Suppressor macrophage treated with lipopolysaccharide for 4 hours (primary cell): ENCODE measurements around the gene TRHDE.

Experiments
- DNase-seq: peaks from one replicate; pipeline ENCODE4 v3.0.0-alpha.2; 2020

Gene TRHDE

DNA sequence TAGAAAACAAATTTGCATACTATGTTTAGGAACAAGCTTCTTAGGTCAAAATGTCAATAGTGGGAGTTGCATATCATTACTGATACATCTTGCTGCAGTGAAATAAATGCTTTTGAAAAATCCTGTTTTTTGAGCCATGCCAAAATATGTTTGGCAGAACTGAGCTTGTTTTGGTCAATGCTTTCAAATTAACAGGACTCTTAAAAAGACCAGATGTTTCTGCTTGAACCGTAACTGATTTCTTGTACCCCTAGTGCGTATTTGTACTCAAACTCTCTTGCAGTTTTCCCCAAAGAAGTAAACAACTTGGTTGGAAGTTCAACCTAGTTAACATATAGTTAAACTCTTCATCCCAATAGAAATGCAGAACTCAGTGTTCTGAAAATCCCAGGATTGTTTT lies 3.4 kb downstream of the TRHDE start:
- no peak for DNase-seq

DNA sequence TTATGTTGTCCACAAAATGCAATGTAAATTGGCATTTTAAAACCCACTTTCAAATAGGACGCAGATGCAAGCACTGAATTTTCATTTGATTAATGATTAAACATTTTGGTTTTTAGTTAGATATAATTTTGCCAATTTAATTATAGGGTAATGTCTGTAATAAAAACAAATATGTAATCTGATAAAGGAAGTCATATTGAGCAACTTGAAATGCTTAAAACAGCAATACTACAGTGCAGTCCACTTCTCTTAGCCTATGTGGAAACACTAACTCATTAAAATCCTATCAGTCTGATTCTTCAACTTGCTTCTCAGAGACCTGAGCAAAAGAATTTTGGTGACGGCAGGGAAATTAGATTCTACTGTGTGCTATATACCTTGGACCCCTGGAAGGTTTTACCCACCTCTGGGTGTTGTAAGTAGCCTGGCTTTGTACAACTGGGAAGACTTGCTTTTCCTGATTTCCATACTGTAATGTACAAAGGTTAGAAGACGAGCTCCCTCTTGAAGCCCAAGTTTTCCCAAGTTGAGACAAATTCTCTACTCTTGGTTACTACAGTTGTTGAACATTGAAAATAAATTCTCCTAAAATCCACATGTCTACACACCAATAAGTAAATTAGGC lies 4.1 kb downstream of the TRHDE start:
- no peak for DNase-seq

DNA sequence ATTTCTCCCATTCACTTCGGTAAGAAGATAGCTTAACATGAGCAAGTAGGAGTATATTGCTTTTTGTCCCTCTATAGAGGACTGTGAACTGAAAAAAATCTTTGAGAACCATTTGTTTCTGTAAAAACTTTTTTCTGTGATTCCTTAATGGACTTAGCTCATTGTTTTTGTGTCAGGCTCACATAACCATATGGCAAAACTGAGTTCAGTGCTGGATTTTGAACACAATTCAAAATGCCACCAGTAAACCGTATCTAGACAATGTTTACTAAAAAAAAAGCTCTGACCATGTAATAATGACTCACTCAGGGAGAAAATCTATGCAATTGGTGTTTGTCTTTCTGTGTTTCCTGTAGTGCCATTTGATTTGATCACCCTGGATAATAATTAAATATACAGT lies 5.2 kb downstream of the TRHDE start:
- no peak for DNase-seq

DNA sequence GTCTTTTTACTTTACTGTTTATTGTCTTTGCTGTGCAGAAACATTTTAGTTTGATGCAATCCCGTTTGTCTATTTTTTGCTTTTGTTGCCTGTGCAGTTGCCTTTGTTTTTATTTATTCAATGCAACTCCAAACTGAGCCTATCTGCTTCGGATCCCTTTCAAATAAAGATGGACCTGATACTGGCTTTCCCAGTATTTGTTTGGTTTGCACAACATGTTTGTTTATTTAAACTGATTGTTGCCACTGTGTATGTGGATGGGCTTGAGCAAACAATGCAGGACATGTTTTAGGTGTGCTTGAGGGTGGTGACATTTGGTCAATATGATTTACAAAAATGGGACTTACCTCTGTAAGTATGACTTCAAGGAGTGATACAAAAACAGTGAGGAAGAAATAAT lies 6.7 kb downstream of the TRHDE start:
- no peak for DNase-seq

DNA sequence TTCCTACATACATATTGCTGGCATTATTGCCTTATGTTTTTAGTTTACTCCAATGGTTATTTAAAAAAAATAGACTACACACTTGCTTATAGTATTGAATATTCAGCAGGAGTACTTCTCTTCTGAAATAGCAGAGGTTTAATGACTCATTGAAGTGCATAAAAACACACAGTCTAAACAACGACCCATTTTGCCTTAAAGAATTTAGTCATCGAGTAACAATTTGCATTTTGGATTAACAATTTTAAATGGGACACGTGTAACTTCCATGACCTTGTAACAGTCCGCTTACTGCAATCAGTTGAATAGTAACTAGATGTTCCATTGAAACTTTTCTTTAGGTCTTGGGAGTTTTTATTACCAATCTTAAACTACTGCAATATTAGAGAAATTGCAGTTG lies 9.0 kb downstream of the TRHDE start:
- no peak for DNase-seq

DNA sequence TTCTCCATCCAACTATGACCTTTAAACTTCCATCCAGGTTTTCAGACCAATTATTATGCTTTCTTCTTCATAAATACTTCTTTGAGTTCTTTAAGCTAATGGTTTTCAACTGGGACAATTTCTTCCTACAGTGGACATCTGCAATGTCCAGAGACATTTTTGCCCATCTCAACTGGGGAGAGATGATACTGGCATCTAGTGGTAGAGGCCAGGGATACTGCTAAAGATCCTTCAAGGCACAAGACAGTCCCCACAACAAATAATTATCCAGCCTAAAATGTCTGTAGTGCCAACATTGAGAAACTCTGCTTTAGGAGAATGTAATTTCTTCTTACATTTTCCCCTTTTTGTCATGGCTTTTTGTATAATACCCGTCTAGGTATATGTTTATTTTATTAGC lies 10.6 kb downstream of the TRHDE start:
- DNase-seq = no peak

DNA sequence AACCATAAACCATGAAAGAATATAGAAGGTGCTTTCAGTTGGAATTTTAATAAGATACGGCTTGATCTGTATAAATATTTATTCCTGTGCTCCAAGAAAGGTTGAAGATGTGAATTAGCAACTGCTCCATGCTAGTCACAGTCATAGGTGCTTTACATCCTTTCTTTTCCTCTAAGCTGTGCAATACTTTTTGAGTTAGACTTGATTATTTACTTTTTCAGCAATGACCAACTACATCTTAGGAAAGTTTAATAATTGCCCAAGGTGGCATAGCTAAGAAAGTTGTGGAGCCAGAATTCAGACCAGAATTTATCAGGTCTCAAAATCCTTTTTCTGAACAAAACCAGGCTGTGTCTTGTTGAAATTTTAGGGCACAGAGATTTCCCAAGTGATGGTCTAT lies 13.7 kb downstream of the TRHDE start:
- no peak for DNase-seq

DNA sequence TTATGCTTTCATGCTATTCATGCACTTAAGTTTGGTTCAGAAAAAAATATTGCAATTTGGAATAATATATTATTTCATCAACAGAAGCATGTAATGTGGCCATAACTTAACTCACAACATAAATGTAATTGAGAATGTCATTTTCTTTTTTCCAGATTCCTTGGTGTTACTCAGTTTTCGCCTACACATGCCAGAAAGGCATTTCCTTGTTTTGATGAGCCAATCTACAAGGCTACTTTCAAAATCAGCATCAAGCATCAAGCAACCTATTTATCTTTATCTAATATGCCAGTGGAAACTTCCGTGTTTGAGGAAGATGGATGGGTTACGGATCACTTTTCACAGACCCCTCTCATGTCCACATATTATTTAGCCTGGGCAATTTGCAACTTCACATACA lies 14.4 kb downstream of the TRHDE start:
- no peak for DNase-seq

DNA sequence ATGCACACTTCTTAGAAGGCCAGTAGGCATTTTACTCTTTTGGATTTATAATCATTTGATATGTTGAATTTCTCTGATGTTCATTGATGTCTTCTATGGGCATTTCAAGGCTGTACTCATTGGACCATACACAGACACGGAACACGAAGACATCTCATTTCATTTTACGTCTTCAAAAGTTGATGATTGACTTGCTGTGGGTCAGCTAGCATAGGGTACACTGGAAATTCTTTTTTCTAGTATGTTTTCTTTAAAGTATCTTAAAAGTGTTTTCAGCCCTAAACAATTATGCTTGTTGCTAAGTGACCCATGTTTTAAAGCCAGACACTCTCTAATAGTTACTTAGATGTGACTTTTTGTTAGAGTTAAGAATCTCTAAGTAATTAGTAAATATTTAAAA lies 16.3 kb downstream of the TRHDE start:
- DNase-seq = no peak

DNA sequence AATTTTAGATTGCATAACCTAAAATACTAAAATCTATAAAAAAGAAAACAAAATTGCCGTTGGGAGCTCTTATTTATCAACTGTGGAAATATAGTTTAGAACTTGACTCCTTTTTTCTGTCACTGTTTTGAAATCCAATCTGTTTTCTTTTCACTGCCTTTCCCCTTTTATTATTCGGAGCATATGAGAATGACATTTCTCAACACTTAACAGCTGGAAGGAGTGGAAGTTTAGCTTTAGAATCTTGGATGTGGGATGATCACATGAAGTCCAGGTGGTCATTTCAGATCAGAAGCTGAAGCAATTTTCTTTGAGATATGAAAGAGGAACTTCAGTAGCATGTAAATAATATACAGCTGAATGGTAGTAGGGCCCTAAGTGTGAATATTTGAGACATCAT lies 16.7 kb downstream of the TRHDE start:
- no peak for DNase-seq

DNA sequence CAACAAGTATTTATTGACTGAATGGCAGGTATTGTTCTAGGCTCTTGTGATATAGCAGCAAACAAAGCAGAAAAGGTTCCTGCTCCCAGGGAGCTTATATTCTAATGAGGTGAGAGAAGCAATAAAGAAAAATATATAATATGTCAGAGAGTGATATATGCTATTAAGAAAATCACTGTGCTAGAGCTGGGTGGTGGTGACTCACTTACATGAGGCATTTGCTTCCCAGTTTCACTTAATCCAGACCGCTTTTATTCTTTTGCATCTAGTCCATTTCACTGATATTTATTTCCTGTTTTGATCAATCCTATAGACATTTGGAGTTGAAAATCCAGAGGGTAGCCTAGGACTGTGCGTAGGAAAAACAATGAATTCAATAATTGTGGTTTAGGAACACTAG lies 17.5 kb downstream of the TRHDE start:
- no peak for DNase-seq

DNA sequence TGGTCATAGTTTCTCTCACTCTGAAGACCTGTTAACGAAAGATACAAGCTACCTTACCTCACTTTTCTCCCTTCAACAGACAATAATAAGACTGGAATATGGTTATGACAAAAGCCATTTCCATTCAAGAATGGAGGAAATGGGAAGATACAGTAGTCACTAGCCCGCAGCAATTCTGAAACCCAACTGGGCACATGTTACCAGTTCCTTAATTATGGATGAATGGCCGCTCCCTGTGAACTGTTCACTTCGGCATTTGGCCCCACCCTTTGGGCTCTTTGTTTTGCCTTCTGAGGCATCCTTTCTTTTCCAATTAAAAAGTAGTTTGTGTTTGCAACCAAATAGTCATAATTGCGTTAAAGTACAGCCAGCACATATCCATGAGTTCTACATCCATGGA lies 19.0 kb downstream of the TRHDE start:
- no peak for DNase-seq

DNA sequence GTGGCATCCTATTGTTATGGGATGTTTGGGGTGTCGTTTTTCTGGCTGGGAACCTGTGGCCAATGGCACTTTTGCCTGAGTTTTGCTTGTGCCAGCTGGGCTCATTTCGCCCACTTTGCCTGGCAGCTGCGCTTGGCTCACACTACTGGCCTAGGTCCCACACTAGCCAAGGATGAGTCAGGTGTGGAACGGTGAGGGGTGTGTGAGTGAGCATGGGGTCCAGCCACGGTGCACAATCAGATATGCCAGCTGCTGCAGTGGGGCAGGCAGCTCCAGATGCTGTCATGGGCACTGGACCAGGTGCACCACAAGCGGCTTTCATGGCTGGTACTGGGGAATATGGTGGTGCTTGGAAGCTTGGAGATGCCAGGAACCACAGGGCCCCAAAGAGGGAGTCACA lies 21.5 kb downstream of the TRHDE start:
- DNase-seq = no peak

DNA sequence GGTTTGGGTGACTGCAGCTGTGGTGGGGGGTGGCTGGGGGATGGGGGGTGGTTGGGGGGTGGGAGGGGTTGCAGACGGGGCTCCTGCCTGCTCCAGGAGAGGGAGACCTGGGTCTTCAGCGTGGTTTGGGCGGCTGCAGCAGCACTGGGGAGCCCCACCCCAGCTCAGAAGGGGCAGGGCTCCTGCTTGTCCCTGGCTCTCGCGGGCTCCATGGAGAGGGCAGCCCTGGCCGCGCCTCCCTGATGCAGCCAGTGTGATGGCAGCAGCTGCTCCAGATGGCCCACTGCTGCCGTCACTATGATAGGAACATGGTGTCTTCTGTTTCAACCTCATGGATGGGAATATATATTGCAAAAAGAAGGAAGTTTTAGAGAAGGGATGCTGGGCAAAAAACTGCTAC lies 22.9 kb downstream of the TRHDE start:
- DNase-seq = no peak

DNA sequence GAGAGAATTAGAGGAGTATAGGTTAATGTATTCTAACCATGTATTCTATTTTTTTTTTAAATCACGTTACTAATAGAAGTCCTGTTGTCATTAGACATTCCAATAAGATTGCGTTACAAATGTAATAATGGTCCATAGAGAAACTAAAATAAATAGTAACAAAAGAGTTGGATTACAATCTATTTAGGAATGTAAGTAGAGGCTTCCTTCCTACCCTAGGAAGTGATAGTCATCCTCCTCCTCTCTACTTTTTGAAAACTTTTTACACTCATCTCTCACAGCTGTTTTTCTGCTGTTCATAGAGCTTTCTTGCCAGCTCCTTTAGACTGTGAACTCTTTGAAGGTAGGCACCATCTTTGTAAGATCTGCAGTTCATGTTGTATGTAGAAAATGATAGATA lies 23.6 kb downstream of the TRHDE start:
- no peak for DNase-seq

DNA sequence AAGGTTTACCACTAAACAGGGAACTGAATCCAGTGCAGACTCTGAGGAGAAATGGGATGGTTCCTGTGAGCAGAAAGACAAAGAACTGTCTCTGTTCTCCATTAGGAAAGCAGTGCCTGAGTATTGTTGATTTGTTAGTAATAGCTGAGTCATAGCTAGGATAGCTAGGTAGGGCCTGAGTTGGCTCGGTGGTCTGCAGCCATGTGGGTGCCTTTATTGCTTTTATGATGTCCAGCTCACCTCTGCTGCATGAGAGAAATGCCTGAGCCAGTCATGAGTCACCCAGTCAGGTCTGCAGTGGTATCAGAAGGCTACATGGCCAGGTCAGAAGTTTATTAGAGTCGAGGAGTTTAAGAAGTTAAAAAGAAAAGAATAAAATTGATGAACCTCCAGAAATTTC lies 24.2 kb downstream of the TRHDE start:
- no peak for DNase-seq

DNA sequence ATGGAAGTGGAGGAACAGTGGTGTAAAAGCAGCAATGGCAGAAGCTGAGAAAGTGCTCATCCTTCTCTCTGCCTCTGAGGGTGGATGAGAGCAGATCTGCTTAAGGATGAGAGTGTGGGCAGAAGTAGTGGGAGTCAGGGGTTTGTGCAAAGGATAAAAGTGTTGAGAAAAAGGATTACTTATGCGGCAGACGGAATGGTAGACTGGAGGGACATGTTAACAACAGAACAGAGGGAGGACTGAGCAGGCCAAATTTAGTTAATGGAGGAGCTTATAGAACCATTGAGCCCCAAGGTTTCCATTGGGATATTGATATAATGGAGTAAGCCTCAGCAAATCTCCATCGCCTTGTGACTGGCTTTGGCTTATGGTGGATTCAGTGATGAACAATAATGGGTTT lies 25.5 kb downstream of the TRHDE start:
- no peak for DNase-seq

DNA sequence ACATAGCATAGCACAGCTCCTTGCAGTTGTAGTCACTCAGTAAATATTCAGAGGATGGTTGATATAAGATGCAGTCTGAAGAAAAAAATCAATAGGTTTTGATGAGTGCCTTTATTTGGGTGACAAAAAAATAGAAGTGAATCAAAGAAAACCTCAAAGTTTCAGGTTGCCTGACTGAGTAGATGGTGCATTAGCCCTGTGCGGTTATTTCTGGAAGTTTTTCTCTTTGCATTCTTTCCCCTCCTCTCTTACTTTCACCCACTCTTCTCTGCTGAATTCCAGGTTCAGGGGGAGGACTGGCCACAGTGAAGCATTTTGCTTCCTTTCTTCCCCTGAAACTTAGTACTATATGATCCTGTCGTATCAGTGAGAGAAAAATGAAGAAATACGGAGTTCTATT lies 28.6 kb downstream of the TRHDE start:
- no peak for DNase-seq

DNA sequence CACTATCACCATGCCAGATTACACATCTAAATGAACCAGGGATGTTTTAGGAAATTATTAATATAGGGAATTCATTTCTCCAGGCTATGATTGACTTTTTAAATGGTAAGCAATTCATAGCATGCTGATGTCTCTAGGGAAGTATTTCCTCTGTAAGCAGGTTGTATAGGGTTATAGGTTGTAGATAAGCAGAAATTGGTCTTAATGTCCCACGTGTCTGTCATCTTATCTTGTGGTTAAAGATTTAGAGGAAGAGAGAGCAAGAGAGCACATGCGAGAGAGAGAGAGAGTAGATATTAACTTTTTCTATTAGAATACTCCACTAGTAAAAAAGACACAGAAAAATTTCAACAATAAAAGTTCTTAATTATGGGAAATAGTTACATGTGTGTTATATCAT lies 32.6 kb downstream of the TRHDE start:
- no peak for DNase-seq

DNA sequence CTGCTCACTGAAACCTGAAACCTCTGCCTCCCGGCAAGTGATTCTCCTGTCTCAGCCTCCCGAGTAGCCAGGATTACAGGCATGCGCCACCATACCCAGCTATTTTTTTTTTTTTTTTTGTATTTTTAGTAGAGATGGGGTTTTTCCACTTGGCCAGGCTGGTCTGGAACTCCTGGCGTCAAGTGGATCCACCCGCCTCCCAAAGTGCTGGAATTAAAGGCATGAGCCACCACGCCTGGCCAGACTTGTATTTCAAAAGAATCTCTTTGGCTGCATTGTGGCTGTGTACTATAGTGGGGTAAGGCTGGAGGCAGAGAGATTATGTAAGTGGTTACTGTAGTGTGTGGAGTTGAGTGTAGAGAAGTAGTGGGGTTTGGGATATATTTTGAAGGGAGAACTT lies 35.1 kb downstream of the TRHDE start:
- no peak for DNase-seq

DNA sequence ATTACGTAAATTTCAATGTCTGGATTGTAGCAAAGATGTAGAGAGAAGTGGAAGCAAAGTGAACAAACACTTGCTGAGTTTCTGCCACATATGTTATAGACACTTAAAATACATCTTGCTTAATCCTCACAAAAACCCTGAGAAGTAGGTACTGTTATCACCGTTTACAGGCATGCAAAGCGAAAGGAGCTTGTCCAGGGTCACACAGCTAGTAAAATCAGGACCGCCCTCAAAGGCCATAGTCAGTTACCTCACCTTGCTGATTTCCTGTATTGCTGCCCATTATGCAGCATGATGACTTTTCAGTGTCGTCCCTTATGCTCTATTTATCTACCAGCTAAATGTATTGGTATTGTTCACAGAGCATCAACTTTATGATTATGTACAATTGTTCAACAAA lies 39.8 kb downstream of the TRHDE start:
- DNase-seq = no peak

DNA sequence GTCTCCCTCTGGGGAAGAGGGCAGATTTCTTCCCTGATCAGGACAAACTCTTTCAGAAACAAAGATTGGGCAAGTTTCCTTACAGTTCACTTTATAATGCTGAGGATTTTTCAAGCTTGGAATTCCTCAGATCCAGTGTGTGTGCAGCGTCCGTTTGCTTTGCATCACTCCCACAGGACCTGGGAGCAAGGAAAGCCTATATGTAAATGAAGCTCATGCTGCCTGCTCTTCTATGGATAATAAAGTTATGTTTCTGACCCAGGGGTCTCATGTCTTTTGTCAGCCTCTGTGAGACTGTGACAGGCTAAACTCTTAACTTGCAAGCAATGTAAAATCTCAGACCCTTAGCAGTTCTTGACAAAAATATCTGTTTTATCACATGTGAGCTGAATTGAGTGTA lies 41.6 kb downstream of the TRHDE start:
- no peak for DNase-seq

DNA sequence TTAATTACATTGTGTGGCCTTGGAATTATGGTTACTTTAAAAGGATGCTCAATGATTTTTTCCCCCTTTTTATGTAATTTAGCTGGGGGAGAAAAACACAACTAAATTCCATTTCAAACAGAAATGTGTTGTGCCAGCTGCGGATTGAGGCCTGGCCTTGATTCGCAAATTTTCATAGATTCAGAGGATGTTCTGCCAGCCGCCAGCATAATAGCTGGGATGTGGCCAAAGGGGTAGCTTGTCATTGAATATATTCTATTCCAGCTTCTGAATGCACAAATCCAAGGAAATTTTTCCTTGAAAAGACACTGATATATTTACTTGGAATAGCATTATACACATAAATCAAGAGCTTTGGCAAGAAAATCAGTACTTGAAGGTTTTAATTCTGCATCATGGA lies 43.7 kb downstream of the TRHDE start:
- DNase-seq = no peak

DNA sequence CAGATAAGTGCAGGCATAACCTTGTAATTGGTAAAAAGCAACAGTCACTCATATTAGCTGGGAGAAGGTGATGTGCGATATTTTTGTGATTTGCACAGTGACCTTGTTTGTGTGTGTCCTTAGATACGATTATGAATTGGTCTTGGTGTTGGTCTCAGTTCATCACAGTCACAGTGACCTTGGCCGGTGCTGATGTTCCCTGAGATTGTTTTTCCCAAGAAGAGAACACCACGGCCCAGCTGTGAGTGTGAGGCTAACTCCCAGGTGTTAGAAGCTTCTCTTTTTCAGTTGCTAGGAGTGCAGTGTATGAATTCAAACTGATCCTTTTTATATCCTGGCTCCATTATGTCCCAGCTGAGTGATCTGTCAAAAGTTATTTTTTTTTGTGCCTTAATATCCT lies 46.2 kb downstream of the TRHDE start:
- no peak for DNase-seq

DNA sequence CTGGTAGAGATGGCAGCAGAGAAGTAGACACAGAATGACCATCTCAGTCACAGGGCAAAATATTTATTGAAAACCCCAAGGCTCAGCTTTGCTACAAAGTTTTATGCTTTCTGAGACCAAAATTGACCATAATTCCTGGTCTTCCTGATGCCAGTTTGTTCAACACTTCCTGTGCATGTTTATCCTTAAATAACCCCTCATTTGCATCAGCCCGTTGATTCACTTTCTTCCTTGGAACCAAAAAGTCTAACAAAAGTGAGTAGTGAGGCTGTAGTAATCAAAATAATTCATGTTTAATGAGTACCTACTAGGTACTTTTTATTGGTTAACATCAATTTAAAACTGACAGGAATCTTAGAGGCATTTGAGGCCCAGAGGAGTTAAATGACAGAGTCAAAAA lies 51.7 kb downstream of the TRHDE start:
- DNase-seq = no peak

DNA sequence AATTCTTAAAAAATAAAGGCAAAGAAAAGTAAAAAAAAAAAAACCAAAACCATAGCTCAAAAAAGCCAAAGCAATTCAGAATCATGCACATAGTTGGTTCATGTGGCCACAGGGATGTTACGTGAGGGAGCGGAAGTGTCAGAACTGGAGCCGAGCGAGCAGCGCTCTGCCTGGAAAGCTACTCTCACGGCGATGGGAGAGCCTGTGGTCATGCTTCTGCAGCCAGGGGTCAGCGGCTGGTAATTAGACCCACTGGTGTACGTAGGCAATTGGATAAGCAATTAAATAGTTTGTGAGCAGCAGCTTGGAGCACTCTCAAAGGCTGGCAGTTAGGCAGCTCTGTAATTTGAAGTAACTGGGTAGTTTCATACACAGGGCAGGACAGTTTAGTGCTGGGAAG lies 58.1 kb downstream of the TRHDE start:
- no peak for DNase-seq
